Breast epithelium (tissue), 3 donors: Measurements from ENCODE around the gene RPRD2.

Experiments
- POLR2AphosphoS5 ChIP-seq, 3 donors: sonication (generic); formaldehyde crosslinking; IDR thresholded peaks; one replicate each; pipeline ENCODE4 v1.6.1; 2017; ENCODE audit warnings: antibody characterized with exemption in 3 of 3
- TF ChIP-seq, protein P1 (sequence below), 3 donors: fragments of 450-650 bp; IDR thresholded peaks; one replicate each; pipeline ENCODE4 v1.5.1; 2016 to 2017; ENCODE audit warnings: antibody characterized with exemption in 3 of 3, mild to moderate bottlenecking in 3 of 3, moderate library complexity in 3 of 3

DNA sequence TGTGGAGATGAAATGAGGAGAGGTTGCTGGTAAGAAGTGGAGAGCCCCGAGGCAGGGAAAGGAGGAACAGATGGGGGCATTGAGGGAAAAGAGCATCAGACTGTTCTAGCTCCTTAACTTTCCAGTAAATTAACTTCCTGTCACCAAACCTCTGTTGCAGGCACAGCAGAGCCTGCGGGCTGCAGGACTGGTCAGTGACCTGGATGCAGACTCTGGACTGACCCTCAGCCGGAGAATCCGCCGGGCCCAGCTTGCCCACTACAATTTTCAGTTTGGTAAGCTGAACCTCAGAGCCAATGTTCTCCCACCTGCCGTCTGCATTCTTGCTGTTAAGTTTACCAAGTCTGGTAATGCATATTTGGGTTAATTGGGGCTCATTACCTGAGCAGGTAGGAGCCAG, 141.5 kb downstream of the RPRD2 start:
- TF ChIP-seq POLR2AphosphoS5 (IDR thresholded peaks at IDR 0.05) = no peak
- TF ChIP-seq, protein P1, sequence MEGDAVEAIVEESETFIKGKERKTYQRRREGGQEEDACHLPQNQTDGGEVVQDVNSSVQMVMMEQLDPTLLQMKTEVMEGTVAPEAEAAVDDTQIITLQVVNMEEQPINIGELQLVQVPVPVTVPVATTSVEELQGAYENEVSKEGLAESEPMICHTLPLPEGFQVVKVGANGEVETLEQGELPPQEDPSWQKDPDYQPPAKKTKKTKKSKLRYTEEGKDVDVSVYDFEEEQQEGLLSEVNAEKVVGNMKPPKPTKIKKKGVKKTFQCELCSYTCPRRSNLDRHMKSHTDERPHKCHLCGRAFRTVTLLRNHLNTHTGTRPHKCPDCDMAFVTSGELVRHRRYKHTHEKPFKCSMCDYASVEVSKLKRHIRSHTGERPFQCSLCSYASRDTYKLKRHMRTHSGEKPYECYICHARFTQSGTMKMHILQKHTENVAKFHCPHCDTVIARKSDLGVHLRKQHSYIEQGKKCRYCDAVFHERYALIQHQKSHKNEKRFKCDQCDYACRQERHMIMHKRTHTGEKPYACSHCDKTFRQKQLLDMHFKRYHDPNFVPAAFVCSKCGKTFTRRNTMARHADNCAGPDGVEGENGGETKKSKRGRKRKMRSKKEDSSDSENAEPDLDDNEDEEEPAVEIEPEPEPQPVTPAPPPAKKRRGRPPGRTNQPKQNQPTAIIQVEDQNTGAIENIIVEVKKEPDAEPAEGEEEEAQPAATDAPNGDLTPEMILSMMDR (IDR thresholded peaks at IDR 0.05) = no peak
